DMS79 treated with DMSO at 0.1 percent for 48 hours (cell line): Measurements from ENCODE around the gene CCDC134.

Experiments used
- DNase-seq: peaks from one replicate; lab custom pipeline; 2025; lab: John Stamatoyannopoulos, UW

CCDC134 gene

DNA sequence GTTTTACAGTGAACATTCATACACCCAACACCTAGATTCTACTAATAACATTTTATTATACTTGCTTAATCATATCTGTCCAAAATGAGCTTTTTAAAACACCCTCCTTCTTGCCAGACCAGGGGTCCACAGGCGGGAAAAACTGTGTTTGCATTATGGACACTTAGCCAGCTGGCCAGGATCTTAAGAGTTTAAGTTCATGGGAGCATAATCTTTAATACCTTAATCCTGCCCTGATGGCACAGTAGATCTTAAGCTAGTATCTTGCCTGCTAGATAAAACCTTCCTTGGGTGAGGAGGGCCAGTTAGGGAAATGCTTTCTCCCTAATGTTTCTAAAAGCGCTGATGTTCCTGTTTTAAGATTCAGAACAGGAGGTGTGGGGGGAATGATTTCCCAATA lies 13.1 kb upstream of the CCDC134 start:
- no peak for DNase-seq

- no peak for DNase-seq
Observed at GRCh38 chr22:41793871-41794270, 6.6 kb upstream of the CCDC134 start.

GRCh38 chr22:41798736-41799135 lies 1.7 kb upstream of the CCDC134 start:
- no peak for DNase-seq

GRCh38 chr22:41799486-41800347 lies 762 bp upstream of the CCDC134 start:
- DNase-seq = no peak

DNA sequence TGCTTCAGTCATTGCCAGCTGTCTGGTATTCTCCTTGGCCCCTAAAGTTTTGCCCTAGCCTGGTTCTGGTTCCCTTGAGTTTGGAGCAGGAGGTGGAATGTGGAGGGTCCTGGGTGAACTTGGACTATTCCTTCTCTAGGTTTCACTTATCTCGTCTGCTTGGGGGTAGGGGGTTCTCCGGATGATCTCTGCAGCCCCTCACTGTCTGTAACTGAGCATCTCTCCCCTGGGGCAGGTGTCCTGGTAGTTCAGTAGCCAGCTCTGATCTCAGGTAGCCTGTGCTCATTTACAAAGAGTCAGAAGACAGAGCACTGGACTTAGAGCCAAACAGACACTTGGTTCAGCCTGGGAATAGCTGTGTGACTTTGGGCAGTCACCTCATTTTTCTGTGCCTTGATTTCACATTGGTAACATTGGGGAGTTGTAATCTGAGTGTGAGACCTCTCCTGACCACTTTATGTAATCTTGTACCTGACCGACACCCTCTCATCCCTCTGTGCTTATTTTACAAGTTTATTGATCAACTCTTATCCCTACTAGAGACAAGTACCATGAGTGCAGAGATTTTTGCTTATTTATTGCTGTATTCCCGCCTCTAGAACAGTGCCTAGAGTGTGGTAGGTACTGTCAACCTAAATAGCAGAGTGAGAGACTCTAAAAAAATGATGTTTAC lies 804 bp downstream of the CCDC134 start:
- DNase-seq = no peak

DNA sequence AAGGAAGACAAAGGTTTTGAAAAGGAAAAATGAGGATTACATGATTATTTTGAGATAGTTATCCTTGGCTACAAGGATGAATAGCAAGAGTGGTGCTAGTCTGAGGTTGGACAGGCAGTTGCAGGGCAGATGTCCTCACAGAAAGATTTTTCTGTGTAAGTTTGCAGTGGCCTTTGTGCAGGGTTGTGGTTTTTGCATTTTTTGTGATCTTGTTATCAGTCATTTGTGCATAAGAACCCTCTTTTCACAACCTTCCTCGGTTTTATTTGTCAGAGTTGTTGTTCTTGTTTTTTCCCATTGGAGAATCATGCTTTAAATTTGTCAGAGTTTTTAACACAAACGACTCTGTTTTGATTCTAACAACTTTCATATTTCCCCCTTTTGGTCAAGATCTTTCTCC lies 1.4 kb downstream of the CCDC134 start:
- DNase-seq = no peak

- DNase-seq = no peak
Observed at GRCh38 chr22:41805639-41806038, 5.2 kb downstream of the CCDC134 start.

GRCh38 chr22:41808400-41808799 lies 7.9 kb downstream of the CCDC134 start:
- no peak for DNase-seq

DNA sequence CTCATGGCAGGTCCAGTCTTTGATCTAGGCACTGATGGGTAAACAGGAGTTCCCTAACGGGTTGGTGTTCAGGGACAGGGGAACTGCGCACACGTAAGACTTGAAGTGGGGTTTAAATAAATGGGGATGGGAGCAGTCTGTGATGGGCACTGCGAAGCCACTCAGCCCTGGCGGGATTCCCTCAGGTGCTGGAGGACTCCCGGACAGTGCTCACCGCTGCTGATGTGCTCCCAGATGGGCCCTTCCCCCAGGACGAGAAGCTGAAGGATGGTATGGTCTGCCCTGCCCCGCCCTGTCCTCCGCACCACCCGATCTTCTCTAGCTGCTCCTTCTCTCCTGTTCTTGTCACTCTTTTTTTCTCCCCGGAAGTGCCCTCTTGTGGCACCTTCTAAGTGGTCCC lies 9.5 kb downstream of the CCDC134 start:
- DNase-seq = no peak

DNA sequence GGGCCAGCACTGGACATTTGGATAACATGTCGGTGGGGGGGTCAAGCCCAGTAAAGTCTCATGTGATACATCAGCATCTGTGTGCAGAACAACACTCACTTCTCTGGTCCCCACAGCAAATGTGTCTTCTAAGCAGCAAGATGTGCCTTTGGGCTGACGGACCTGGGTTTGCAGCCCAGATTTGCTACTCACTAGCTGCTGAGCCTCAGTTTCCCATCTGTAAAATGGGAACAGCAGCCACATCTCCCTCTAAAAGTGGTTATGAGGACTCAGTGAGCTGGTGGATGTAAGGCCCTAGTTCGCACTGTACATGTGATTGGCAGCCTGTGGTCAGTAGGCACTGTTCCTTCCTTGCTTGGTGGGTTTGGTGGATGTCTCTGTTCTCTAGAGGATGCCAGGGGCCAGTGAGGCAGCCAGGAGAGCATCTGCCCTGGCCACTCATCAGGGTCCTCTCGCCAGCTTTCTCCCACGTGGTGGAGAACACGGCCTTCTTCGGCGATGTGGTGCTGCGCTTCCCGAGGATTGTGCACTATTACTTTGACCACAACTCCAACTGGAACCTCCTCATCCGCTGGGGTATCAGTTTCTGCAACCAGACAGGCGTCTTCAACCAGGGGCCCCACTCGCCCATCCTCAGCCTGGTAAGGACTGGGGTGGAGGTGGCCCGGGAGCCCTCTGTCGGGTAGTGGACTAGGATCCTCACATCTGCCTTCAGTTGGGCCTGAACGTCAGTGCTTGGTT lies 12.5 kb downstream of the CCDC134 start:
- DNase-seq = no peak

DNA sequence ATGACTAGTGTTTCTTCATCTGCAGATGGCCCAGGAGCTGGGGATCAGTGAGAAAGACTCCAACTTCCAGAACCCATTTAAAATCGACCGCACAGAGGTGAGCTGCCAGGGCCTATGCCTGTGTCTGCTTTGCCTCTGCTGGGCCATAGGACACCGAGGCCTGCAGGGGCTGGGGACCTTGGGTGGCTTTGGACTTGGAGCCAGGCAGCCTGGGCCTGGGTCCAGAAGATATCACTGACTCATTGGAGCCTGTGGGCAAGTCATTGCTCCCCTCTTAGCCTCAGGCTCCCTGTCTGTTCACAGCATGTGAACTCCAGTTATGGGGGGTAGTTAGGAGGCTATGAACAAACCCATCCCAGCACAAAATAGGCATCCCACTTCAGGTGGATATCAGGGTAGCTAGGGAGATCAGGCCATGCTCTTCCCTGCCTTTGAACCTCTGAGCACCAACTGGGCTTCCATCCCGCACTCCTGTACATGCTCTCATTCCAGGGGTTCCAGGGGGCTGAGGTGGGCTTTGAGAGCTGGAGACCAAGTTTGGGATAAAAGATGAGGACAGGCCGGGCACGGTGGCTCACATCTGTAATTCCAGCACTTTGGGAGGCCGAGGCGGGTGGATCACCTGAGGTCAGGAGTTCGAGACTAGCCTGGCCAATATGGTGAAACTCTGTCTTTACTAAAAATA lies 13.4 kb downstream of the CCDC134 start:
- no peak for DNase-seq

- no peak for DNase-seq
Observed at GRCh38 chr22:41815716-41816115, 15.2 kb downstream of the CCDC134 start.

DNA sequence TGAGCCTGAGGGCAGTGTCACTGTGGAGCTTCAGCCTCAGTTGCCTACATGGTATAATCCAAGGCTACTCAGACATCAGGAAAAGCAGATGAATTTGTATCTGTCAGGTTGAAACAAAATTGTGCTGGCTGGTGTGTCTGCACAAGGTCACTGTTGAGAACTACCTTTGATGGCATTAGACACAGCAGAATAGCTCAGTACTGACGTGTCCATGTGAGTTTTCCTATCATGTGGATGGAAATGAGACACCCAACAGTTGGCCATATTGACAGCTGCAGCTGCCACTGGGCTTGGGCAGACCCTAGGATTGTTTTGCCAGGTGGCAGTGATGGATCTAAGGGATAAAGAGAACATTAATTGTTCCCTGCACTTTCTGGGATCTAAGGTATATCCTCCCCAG lies 15.8 kb downstream of the CCDC134 start:
- no peak for DNase-seq

- DNase-seq = no peak
Observed at GRCh38 chr22:41816871-41817270, 16.4 kb downstream of the CCDC134 start.

GRCh38 chr22:41818011-41818410 lies 17.5 kb downstream of the CCDC134 start:
- no peak for DNase-seq

GRCh38 chr22:41818596-41818995 lies 18.1 kb downstream of the CCDC134 start:
- DNase-seq = no peak

DNA sequence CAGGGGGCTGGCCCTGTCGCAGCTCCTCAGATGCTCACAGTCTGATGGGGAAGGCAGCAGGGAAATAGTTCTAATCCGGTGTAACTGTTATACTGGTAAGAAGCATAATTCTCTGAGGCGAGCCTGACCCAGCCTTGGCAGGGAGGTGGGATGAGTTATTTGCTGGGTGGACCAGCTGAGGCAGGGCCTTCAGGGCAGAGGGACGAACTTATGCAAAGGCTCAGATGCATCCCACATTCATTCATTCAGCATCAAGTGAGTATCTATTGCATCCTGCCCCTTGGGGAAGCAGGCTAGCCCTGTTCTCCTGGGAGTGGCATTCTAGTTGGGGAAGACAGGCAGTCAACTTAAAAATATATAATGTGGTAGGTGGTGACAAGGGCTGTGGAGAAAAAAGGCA lies 18.8 kb downstream of the CCDC134 start:
- no peak for DNase-seq

- no peak for DNase-seq
Observed at GRCh38 chr22:41820447-41820846, 20.0 kb downstream of the CCDC134 start.

- DNase-seq = no peak
Observed at GRCh38 chr22:41821471-41822316, 21.2 kb downstream of the CCDC134 start.

DNA sequence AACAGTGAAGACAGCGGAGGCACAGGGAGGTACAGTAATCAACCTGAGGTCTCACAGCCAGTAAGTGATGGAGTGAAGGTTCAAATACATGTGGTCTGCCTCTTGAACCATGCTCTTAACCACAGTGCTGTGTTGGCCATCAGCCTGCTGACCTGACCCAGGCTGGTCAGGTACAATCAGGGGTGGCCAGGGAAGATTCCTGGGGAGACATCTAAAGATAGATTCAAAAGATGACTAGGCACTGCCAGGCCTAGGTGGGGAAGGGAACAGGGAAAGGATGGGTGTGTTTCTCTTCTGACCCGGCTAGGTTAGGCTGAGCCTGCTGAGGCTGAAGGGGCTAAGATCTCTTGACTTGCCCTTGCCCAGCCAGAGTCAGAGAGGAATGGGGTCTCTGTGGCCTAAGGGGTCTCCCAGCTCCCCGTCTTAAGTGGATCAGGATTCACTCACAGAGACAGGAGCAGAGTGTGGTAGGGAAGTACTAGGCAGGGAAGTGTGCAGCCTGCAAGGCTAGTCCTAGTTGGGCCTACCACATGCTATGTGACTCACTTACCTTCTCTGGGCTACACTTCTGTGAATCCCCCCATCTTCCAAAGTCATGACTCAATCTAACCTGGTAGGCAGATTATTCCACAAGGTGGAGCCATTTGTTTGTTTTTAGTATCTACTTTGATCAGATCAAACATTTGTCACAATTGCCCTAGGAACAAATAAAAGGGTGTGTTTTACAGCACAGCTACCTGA lies 22.0 kb downstream of the CCDC134 start:
- peak; percentile 30 for DNase-seq

DNA sequence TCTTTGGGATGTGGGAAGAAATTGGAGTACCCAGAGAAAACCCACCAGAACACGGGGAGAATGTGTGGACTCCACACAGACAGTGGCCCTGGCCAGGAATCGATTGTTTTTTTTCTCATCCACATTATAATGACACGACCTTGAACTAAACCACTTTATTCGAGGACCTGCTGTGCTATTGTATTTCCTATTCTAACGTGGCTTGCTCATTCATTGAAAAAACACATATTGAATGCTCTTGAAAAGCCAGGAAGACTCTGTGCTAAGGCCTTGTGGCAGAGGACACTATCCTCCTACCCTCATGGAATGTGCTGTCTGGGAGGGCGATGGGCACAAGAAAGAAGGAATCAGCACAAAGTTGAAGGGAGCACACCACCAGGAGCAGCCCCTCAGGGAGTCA lies 23.3 kb downstream of the CCDC134 start:
- DNase-seq = no peak
